ENCODE data around the gene LRP1B.

LRP1B gene

GRCh38 chr2:141513853-141514252, 617.0 kb downstream of the LRP1B start:
- no peak for TF ChIP-seq CTCF (IDR thresholded peaks at IDR 0.05; ENCODE audit: unreplicated experiment in 3 of 3)
- H3K27ac Mint-ChIP-seq = no peak overlapping the region
- no peak overlapping the region for H3K4me3 Mint-ChIP-seq
- no peaks in the 10 kb centered on the region for H3K27me3 Mint-ChIP-seq (ENCODE audit: low read depth)
- H3K4me1 Mint-ChIP-seq = peaks cover 2% of the 10 kb centered on the region
- H3K9me3 Mint-ChIP-seq = no peaks in the 10 kb centered on the region
- H3K36me3 Mint-ChIP-seq (ENCODE audit: low read depth) = no peaks in the 10 kb centered on the region

GRCh38 chr2:141508806-141509595, 621.8 kb downstream of the LRP1B start:
- Mint-ChIP-seq H3K27ac (no peak overlapping the region), H3K4me3 (no peak overlapping the region), H3K27me3 (ENCODE audit: low read depth) (no peaks in the 10 kb centered on the region), H3K36me3 (ENCODE audit: low read depth) (no peaks in the 10 kb centered on the region), H3K4me1 (peaks cover 4% of the 10 kb centered on the region), H3K9me3 (no peaks in the 10 kb centered on the region)
- TF ChIP-seq CTCF (IDR thresholded peaks at IDR 0.05; ENCODE audit: unreplicated experiment in 3 of 3) = no peak

GRCh38 chr2:141508086-141508752, 622.6 kb downstream of the LRP1B start:
- Mint-ChIP-seq H3K4me1 (peaks cover 4% of the 10 kb centered on the region), H3K27ac (no peak overlapping the region), H3K9me3 (no peaks in the 10 kb centered on the region), H3K36me3 (ENCODE audit: low read depth) (no peaks in the 10 kb centered on the region), H3K4me3 (no peak overlapping the region), H3K27me3 (ENCODE audit: low read depth) (no peaks in the 10 kb centered on the region)
- TF ChIP-seq CTCF (IDR thresholded peaks at IDR 0.05; ENCODE audit: unreplicated experiment in 3 of 3) = no peak

GRCh38 chr2:141506135-141506534, 624.7 kb downstream of the LRP1B start:
- H3K9me3 Mint-ChIP-seq = no peaks in the 10 kb centered on the region
- no peaks in the 10 kb centered on the region for H3K27me3 Mint-ChIP-seq (ENCODE audit: low read depth)
- no peak for TF ChIP-seq CTCF (IDR thresholded peaks at IDR 0.05; ENCODE audit: unreplicated experiment in 3 of 3)
- no peak overlapping the region for H3K27ac Mint-ChIP-seq
- no peaks in the 10 kb centered on the region for H3K36me3 Mint-ChIP-seq (ENCODE audit: low read depth)
- H3K4me1 Mint-ChIP-seq = peaks cover 4% of the 10 kb centered on the region
- H3K4me3 Mint-ChIP-seq = no peak overlapping the region

GRCh38 chr2:141501752-141502151, 629.1 kb downstream of the LRP1B start:
- Mint-ChIP-seq H3K4me1 (no peaks in the 10 kb centered on the region), H3K9me3 (no peaks in the 10 kb centered on the region), H3K36me3 (ENCODE audit: low read depth) (no peaks in the 10 kb centered on the region), H3K4me3 (no peak overlapping the region), H3K27ac (no peak overlapping the region), H3K27me3 (ENCODE audit: low read depth) (no peaks in the 10 kb centered on the region)
- no peak for TF ChIP-seq CTCF (IDR thresholded peaks at IDR 0.05; ENCODE audit: unreplicated experiment in 3 of 3)

All from nephron (organoid).